22Rv1 (cell line): ENCODE measurements around the gene SULF2.

Source experiments
- ZFX ChIP-seq: fragments of 450-650 bp; IDR thresholded peaks from 2 replicates; pipeline ENCODE4 v1.6.1; 2017; ENCODE audit warnings: antibody characterized with exemption, borderline replicate concordance
- TF ChIP-seq, protein P1 (sequence below): fragments of 450-650 bp; IDR thresholded peaks from 2 replicates; pipeline ENCODE4 v1.5.1; 2017; ENCODE audit warnings: mild to moderate bottlenecking

GRCh38 chr20:47821481-47822100 is 36.3 kb upstream of the SULF2 start:
- TF ChIP-seq ZFX: no peak
- TF ChIP-seq, protein P1, sequence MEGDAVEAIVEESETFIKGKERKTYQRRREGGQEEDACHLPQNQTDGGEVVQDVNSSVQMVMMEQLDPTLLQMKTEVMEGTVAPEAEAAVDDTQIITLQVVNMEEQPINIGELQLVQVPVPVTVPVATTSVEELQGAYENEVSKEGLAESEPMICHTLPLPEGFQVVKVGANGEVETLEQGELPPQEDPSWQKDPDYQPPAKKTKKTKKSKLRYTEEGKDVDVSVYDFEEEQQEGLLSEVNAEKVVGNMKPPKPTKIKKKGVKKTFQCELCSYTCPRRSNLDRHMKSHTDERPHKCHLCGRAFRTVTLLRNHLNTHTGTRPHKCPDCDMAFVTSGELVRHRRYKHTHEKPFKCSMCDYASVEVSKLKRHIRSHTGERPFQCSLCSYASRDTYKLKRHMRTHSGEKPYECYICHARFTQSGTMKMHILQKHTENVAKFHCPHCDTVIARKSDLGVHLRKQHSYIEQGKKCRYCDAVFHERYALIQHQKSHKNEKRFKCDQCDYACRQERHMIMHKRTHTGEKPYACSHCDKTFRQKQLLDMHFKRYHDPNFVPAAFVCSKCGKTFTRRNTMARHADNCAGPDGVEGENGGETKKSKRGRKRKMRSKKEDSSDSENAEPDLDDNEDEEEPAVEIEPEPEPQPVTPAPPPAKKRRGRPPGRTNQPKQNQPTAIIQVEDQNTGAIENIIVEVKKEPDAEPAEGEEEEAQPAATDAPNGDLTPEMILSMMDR: no peak
